ENCODE measurements around the gene ZNF554.
"Not testable (repeated sequence)": the region's sequence is repeated elsewhere in the genome, so short reads cannot be mapped to it uniquely, and the experiment has no call there.

Gene ZNF554

DNA sequence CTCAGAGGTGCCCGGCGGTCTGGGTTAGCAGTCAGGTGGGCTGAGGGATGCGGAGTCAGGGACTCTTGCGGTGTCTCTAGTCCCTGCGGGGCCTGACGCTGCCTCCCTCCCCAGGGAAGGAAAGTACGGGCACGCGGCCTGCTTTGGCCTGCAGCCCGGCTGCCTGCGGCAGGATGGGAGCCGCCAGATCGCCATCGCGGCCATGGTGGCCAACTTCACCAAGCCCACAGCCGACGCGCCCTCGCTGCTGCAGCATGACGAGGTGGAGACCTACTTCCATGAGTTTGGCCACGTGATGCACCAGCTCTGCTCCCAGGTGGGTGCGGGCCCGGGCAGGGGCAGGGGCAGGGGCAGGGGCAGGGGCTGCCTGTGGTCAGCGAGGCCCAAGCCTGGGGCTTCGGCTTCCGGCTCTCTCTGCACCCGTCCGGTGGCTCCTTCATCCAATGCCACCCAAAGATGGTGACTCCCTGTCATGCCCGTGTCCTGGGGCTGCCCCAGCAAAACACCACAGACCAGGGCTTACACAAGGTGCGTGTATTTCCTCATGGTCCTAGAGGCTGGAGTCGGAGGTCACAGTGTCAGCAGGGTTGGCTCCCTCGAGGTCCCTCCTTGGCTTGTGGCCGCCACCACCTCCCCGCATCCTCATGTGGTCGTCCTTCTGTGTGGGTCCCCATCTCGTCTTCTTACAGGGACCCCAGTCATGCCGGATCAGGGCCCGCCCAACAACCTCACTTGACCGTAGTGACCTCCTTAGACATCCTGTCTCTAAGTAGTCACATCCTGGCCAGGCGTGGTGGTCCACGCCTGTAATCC lies 11.3 kb upstream of the ZNF554 start:
- DNase-seq, result no peak

- no peak for DNase-seq
Measured at GRCh38 chr19:2809387-2810140, 10.1 kb upstream of the ZNF554 start.

DNA sequence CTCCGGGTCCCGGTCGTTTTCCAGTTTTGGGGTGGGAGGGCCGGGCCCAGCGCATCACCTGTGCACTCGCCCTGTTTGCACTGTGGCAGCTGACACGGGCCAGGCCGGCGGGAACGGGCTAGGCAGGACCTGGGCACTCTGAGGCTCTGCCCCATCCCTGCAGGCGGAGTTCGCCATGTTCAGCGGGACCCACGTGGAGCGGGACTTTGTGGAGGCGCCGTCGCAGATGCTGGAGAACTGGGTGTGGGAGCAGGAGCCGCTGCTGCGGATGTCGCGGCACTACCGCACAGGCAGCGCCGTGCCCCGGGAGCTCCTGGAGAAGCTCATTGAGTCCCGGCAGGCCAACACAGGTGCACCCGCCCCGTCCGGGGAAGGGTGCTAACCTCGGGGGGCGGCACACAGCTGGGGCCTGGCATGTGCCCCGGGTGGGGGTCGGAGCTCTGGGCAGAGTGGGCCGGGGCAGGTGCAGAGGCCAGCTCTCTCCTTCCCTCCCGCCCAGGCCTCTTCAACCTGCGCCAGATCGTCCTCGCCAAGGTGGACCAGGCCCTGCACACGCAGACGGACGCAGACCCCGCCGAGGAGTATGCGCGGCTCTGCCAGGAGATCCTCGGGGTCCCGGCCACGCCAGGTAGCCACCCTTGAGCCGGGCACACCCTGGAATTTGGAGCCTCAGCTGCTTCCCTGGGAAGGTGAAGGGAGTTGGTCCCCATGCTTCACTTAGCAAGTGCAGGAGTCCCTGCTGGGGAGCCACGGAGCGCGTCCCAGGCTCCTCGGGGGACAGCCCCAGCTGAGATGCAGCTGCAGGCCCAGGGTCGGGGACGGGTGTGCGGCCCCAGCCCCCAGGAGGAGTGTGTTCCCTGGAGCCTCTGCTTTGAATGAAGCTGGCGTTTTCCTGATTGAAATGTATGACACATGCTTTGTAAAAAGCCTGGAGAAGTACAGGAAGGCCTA lies 9.3 kb upstream of the ZNF554 start:
- DNase-seq, result no peak

DNA sequence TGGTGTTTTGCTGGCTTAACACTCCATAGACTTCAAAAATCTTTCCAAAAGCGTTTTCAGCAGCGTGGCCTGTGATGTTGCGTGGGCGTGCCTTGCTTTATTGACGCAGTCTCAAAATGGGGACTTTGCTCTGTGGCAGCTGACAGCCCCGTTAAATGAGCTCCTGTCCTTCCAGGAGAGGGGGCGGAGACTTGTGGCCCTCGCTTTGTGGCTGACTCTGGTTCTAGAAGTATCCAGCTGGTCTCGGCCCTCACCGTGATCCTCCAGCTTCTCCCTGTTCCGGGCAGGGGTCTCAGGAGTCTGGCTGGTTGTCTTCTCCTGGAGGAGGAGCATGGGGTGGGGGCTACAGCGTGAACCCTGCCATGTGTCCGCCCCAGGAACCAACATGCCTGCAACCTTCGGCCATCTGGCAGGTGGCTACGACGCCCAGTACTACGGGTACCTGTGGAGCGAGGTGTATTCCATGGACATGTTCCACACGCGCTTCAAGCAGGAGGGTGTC lies 8.4 kb upstream of the ZNF554 start:
- no peak for DNase-seq

DNA sequence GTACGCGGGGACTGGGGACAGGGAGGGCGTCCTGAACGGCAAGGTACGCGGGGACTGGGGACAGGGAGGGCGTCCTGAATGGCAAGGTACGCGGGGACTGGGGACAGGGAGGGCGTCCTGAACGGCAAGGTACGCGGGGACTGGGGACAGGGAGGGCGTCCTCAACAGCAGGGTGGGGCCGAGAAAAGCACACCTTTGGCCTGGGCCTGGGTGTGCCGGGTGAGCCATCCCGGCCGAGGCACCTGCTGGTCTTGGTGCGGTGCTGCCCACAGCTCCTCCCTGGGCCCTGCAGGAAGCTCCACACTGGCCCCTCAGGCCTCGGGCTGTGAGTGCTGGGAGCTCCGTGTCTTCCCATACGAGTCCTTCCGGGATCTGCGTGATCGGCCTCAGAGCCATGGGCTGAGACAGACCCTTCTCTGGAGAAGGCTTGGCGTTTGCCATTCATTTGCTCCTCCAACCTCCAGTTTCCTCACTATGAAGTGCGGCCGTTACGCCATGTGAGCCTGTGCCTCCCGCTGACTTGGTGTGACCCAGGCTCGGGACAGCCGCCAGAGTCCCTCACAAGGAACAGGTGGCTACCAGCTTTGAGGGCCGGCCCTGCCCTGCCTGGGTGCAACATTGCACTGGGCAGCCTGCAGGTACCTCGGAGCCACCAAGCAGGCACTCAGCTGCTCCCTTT lies 7.8 kb upstream of the ZNF554 start:
- DNase-seq, result no peak

GRCh38 chr19:2812414-2813234 lies 7.0 kb upstream of the ZNF554 start:
- DNase-seq, result no peak

DNA sequence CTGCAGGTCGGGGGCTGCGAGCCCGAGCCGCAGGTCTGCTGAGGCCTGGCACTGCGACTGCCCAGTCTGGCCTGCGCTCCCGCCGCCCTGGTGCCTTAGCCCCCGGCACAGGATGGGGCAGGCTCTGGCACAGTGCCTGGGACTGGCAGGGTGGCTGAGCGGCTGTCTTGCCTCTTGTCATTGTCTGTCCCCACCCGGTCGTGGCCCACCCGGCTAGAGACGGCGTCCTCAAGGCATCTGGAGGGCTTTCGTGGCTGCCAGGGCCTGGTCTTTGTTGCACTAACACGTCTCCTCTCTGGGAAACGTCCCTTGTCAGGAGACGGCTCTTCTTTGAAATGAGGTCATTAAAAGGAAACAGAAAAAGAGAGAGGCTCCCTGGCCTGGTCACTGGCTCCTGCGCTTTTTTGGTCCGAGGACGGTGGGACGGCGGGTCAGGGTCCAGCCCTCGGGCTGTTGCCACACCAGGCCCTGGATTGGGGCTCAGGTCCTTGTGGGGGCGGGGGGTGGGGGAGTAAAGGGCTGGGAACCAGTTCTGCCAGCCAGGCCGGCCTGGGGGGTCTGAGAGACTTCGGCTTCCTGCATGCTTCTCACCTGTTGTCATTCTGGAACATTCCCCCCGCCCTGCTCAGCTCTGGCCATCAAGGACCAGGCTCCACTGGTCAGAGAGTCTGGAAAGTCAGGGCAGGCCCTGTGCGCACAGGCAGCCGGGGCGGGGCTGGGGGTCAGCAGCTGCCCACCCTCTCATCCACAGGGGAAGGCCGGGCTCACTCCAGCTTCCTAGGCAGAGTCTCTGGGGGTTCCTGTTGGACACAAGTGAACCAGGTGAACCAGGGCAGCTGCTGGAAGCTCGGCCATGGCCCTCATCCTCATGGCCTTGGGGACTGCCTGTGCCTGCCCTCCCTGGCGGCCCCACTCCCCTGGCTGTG lies 6.2 kb upstream of the ZNF554 start:
- no peak for DNase-seq

GRCh38 chr19:2814426-2814825 lies 5.2 kb upstream of the ZNF554 start:
- DNase-seq, result no peak

- DNase-seq, result no peak
Measured at GRCh38 chr19:2815191-2815614, 4.5 kb upstream of the ZNF554 start.

DNA sequence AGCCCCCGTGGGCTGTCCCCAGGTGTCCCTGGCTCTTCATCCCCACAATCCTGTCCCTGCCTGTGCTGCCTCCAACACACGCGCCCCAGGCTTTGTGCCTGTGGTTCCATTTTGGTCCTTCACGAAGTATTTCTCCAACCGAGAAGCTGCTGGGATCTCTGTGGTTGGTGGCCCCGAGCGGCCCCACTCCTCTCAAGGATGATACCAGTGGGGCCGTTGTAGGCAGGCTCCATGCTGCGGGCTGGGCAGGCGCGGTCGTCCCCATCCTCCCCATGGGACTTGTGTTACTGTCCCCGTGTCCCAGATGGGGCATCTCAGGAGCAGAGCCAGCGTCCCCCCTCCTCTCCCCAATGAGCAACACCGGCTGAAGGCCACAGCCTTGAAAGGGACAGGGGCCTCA lies 3.7 kb upstream of the ZNF554 start:
- DNase-seq, result no peak

DNA sequence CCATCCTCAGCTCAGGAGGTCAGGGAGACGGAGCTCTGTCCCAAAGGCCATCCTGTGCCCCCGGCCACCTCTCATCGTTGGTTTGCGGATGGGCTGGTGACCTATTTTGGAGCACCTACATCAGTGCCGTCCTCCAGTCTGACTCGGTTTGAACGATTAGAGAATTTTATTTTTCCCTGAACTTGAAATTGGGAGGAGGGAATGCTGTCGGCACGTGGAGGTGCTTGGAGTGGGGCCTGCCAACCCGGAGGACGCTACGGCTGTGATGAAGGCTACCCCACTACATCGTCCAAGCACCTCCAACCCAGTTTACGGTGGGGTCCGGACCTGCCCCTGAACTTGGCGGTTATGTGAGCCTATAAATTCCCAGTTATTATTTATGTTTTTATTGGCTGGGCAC lies 3.0 kb upstream of the ZNF554 start:
- no peak for DNase-seq

DNA sequence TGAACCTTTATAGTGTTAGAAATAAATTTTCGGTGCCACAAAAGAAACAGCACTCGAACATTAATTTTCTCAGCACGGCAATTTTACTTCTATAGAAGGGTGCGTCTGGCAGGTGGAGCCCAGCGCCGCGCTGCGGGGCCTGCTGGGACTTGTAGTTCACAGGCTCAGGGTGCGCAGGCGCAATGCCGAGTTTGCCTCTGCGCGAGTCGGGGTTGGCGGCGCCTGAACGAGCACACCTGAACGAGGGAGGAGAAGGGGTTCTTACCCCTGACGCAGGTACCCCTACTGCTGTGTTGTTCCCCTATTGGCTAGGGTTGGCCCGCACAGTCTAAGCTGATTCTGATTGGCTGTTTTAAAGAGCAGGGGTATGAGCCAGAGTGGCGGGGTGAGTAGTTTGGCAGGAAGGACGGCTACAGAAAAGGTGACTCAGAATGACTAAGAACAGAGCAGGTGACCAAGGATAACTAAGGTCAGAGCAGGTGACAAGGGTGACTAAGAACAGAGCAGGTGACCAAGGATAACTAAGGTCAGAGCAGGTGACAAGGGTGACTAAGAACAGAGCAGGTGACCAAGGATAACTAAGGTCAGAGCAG lies 2.3 kb upstream of the ZNF554 start:
- not testable (repeated sequence) for DNase-seq

DNA sequence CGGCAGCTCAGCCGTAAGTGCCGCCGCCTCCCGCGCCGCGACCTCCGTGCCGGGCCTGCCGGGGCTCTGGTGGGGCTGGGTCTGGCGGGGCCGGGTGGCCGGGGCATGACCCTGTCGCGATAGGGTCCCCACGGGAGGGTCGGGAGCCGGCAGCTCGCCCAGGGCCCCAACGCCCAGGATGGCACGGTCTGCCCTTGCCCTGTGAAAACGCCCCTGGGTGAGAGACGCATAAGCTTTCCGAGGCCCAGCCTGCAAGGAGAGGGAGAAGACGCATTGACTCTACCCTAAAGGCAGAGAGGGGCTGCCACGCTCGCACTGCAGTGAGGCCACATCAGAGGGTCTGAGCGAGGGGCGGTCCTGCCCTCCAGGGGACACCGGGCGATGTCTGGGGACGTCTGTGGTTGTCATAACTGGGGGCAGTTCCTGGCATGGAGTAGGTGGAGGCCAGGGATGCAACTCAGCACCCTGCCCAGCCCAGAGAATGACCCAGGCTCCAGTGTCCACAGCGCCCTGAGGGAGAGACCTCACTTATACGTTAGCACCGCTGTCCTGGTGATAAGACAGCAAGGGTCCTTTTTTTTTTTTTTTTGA lies 539 bp downstream of the ZNF554 start:
- DNase-seq, result no peak

- DNase-seq, result no peak
Measured at GRCh38 chr19:2822846-2823245, 3.2 kb downstream of the ZNF554 start.

DNA sequence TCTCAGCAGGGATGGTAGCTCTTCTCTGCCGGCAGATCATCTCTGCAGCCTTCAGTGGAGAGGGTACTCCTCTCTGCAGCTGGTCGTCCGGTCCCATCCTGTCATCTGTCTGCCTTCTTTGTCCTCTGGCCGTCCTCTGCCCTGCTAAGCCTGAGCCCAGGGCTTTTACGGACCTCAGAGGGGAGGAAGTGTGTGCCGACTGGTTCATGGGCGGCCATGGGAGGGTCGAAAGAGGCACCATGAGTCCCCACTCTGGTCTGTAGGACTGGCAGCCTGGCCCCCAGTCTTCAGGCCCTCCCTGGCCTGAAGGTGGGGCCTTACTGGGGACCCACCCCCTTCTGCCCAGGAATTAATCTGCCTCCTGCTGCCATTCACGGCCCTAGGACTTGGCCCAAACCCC lies 4.0 kb downstream of the ZNF554 start:
- DNase-seq, result no peak

DNA sequence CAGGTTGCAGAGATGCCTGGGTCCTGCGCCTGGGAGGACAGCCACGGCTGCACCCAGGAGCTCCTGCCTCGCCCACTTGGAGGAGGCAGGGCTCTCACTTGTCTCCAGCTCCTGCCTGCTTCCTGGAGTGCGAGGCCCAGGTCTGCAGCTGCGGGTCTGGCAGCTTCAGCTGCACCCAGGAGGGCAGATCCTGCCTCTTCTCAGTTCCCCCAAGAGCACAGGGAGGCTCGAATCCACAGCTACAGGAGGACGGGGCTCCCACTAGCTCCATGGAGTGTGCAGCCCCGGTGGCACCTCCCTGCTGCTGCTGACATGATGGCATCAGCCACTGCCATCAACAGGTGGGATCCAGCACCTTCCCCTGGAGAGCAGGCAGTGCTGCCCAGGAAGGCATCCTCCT lies 4.5 kb downstream of the ZNF554 start:
- no peak for DNase-seq

DNA sequence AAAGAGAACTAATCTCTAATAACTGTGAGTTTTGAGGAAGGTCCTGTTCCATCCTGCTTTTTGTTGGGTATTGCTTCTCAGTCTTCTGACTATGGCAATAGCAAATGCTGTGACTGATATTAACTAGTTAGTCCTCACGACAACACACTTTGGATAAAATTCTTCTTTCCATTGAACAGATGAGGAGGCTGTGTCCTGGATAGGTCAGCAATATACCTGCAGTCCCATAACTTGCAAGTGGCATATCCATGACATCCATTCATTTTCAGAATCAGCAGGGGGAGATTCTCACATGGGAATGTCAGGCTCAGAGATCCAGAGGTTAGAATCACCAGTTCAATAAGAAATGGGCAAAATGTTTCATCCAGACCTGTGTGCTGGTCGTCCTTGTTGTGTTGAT lies 7.4 kb downstream of the ZNF554 start:
- DNase-seq, result no peak

DNA sequence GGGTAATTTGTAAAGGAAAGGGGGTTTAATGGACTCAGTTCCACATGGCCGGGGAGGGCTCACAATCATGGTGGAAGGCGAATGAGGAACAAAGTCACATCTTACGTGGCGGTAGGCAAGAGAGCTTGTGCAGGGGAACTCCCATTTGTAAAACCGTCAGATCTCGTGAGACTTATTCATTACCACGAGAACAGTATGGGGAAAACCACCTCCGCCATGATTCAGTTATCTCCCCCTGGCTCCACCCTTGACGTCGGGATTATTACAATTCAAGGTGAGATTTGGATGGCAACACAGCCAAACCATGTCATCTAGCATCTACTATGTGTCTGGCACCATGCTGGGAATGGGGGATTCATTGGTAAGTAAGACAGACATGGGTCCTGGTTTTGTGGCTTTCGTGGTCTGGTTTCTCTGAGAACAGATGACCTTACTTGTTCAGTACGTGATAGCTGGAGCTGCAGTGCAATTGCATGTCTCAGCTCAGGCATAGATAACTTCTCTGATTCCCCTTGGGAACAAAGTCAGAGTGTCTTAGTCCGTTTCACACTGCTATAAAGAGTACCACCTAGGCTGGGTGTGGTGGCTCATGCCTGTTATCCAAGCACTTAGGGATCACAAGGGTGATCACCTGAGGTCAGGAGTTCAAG lies 8.3 kb downstream of the ZNF554 start:
- DNase-seq, result no peak

DNA sequence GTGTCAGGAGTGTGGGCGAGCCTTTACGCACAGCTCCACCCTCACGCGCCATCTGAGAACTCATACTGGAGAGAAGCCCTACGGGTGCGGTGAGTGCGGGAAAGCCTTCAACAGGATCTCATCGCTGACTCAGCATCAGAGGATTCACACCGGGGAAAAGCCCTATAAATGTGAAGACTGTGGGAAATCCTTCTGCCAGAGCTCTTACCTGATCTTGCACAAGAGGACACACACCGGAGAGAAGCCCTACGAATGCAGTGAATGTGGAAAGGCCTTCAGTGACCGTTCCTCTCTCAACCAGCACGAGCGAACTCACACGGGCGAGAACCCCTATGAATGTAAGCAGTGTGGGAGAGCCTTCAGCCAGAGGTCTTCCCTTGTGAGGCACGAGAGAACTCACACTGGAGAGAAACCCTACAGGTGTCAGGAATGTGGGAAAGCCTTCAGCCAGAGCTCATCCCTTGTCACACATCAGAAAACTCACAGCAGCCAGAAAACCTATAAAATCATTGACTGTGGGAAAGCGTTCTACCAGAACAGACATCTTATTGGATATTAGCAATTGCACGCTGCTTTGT lies 14.7 kb downstream of the ZNF554 start:
- DNase-seq, result no peak

All from CD4-positive, alpha-beta T cell treated with Interferon gamma for 1 hour (primary cell).